Mesenteric fat pad (tissue), 1 donor: ENCODE data around the gene ABCA3. TPM values are rescaled to one million over a fixed set of nuclear protein-coding genes. Genes with fewer than 3 reads are reported as not detected.
"Not testable (repeated sequence)": the region's sequence is repeated elsewhere in the genome, so short reads cannot be mapped to it uniquely, and the experiment has no call there.

Experiments
- DNase-seq: peaks from one replicate; pipeline ENCODE4 v3.0.0-alpha.2; 2020; ENCODE audit warnings: low spot score
- total RNA-seq: library from RNA; stranded (reverse); fragmentation: NEBNext Ultra II Directional; extraction: Animal tissue kit (Norgen Biotek cat#: 25700); gene quantifications from one replicate; pipeline ENCODE4 v1.2.1, GENCODE V29; 2021
- donor health status: DM: yes; HTN: yes; CAD: no.

ABCA3 gene
- total RNA-seq, 1 donor from 2014 or later, result 19.5 TPM

DNA sequence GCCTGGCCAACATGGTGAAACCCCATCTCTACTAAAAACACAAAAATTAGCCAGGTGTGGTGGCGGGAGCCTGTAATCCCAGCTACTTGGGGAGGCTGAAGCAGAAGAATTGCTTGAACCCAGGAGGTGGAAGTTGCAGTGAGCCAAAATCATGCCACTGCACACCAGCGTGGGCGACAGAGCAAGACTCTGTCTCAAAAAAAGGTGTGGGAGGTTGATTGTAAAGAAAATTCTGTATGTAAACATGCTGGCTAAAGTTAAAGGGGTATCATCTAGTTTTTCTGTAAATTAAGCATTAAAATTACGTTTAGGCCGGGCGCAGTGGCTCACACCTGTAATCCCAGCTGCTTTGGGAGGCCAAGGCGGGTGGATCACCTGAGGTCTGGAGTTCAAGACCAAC is 82.0 kb downstream of the ABCA3 start:
- not testable (repeated sequence) for DNase-seq

GRCh38 chr16:2257726-2258125 is 82.8 kb downstream of the ABCA3 start:
- DNase-seq, result no peak

GRCh38 chr16:2256531-2257140 is 83.9 kb downstream of the ABCA3 start:
- DNase-seq, result no peak

- DNase-seq, result no peak
Measured at GRCh38 chr16:2253293-2253692, 87.2 kb downstream of the ABCA3 start.

GRCh38 chr16:2252806-2253148 is 87.8 kb downstream of the ABCA3 start:
- DNase-seq, result no peak

DNA sequence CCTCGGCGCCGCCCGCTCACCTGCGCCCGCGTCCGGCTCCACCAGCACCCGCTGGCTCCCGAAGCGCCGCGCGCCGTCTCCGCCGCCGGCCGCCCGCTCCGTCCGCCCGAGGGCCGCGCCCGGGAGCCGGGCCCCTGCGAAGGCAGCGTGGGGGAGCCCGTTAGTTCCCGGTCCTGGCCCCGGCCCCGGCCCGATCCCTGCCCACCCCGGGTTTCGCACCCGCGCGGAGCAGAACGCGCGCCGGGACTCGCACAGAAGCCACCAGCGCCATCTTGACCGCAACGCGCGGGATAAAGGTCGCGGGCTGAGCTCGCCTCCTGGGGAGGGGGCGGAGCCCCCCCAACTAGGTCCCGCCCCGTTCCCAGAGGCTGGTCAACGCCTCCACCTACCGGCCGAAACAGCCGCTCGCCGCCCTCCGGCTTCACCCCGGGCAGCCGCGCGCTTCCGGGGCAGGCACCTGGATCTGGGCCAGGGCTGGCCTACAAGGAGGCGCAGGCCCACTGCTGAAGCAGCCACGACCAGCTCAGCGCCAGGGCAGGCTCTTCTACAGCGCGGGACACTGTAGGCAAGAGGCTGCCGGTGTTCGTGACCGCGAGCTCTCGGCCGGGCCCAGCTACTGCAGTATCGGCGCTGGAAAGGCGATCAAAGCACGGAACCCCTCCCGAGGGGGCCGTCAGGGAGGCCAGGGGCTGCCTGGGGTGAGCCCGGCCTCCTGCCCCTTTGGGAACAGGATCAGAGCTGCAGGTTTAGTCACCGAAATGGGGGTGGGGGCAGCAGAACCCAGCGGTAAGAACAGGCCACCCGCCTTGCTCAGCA is 89.0 kb downstream of the ABCA3 start, which contains the start of gene ECI1:
TSS of gene ECI1 (minus strand) at position 292 of the 816 bp plus-strand sequence. CDS start at position 271, 21 bp downstream.
- DNase-seq, result peak; percentile 99

DNA sequence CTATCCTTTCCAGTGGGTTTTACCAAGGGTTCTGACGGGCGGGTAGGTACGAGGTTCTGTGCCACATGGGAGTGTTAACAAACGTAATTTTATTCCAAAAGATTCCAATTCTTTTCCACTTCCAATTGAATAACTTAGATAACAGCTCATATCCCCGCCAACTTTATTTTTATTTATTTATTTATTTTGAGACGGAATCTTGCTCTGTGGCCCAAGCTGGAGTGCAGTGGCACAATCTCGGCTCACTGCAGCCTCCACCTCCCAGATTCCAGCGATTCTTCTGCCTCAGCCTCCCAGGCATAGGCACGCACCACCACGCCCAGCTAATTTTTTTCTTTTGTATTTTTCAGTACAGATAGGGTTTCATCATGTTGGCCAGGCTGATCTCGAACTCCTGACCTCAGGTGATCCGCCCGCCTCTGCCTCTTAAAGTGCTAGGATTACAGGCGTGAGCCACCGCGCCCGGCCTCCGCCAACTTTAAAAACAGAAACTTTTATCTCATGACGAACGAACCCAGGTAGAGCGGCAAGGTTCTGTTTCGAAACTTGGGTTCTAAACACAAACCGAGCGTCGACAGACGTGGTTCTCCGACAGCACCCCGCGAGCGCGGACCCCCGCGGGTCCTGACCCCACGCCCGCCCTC is 89.8 kb downstream of the ABCA3 start:
- no peak for DNase-seq

- no peak for DNase-seq
Measured at GRCh38 chr16:2246301-2246885, 94.1 kb downstream of the ABCA3 start.

DNA sequence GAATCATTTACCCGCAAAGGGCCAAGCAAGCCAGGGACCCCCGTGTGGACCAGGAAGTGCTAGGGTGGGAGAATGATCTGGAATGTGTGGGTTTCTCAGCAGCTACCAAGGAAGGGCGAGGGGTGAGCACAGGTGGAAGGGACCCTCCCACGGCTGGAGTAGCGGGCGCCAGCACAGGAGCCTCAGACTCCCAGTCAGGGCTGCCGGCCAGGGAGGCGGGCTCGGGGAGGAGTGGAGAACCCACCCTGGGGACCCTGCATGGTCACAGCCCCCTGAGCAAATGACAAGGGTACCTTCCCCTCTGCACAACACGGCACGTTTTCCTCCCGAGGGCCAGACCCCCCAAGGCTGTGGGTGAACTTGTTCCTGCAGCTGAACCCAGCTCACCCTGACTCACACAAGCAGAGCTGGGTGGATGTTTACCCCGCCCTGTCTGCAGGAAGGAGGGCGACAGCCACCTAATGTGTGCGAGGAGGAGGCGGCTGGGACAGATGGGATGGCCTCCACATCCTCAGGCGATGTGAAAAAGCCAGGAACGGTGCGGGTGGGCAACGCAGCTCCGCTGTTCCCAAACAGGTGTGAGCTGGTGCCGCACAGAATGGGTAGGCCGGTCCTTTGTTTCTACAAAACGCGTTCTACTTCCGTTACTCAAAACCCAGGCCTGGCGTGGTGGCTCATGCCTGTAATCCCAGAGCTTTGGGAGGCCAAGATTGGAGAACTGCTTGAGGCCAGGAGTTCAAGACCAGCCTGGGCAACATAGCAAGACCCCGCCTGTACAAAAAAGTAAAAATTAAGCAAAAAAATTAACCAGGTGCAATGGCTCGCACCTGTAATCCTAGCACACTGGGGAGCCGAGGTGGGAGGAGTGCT is 95.4 kb downstream of the ABCA3 start:
- no peak for DNase-seq

- no peak for DNase-seq
Measured at GRCh38 chr16:2244301-2244700, 96.2 kb downstream of the ABCA3 start.

GRCh38 chr16:2243781-2244180 is 96.7 kb downstream of the ABCA3 start:
- DNase-seq, result no peak

GRCh38 chr16:2243031-2243528 is 97.4 kb downstream of the ABCA3 start:
- no peak for DNase-seq

DNA sequence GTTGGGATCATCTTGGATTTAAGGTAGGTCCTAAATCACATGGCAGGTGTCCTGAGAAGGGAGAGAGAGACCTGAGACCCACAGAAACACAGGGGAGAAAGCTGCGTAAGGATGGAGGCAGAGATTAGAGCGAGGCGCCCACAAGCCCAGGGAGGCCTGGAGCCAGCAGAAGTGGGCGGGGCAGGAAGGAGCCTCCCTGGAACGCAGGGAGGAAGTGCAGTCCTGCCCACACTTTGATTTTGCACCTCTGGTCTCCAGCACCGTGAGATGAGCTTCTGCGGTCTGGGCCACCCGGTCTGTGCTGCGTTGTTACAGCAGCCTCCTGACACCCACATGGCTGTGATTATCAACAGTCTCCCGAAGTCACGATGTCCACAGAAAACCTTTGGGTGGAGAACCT is 97.9 kb downstream of the ABCA3 start:
- no peak for DNase-seq

- not testable (repeated sequence) for DNase-seq
Measured at GRCh38 chr16:2240331-2240730, 100.2 kb downstream of the ABCA3 start.

GRCh38 chr16:2238838-2239675 is 101.5 kb downstream of the ABCA3 start:
- DNase-seq, result no peak

- no peak for DNase-seq
Measured at GRCh38 chr16:2238150-2238837, 102.2 kb downstream of the ABCA3 start.

DNA sequence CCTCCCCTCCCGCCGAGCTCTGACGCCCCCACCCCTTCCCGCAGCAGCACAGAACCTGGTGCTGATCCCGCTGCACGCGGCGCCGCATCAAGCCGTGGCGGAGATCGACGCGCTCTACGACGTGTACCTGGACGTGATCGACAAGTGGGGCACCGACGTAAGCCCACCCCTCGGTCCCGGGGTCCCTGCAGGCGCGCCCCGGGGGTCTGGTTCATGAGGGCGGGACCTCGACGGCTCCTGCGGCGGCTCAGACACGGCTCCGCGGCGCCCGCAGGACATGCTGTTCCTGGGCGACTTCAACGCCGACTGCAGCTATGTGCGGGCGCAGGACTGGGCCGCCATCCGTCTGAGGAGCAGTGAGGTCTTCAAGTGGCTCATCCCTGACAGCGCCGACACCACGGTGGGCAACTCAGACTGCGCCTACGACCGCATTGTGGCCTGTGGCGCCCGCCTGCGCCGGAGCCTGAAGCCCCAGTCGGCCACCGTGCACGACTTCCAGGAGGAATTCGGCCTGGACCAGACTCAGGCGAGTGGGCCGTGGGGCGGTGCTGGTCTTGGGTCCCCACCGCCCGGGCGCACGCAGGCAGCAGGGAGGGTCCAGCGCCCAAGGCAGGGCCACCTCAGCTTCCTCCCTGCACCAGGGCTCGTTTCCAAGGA is 102.9 kb downstream of the ABCA3 start:
- no peak for DNase-seq

DNA sequence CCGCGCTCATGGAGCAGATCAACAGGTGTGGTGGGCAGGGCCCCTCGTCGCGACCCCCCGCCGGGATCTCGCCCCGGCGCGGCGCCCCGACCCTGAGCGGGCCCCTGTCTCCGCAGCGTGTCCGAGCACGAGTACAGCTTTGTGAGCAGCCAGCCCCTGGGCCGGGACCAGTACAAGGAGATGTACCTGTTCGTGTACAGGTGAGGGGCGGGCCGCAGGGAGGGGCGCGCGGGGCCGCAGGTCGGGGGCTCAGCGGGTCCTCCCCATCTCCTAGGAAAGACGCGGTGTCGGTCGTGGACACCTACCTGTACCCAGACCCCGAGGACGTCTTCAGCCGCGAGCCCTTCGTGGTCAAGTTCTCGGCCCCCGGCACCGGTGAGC is 103.4 kb downstream of the ABCA3 start:
- DNase-seq, result no peak
